Small intestine (tissue), 7 donors: ENCODE measurements around the gene AOAH. TPM values are rescaled to one million over a fixed set of nuclear protein-coding genes. Genes with fewer than 3 reads are reported as not detected.

Experiments
- DNase-seq, 2 donors: peaks; one replicate each; pipeline versions ENCODE4 v3.0.0 to v3.0.0-alpha.2; 2013
- FAIRE-seq: peaks from 2 replicates; lab custom pipeline; 2012; peaks lifted over from hg19 to GRCh38; lab: Jason Lieb, UNC
- H3K27ac ChIP-seq, 3 donors: one replicate each; pipeline ENCODE4 v1.5.1; 2013; ENCODE audit warnings: low read length in 2 of 3, mild to moderate bottlenecking in 2 of 3, control low read depth in 1 of 3, inconsistent platforms in 1 of 3, low read depth in 1 of 3, moderate library complexity in 1 of 3
- H3K27me3 ChIP-seq, 3 donors: one replicate each; pipeline ENCODE4 v1.6.1; 2013; ENCODE audit warnings: low read length in 3 of 3, inconsistent platforms in 1 of 3; ENCODE audit not compliant: control insufficient read depth in 3 of 3, insufficient read depth in 3 of 3
- H3K36me3 ChIP-seq, 3 donors: one replicate each; pipeline ENCODE4 v1.6.1; 2013; ENCODE audit warnings: low read length in 3 of 3, inconsistent platforms in 1 of 3, low read depth in 1 of 3, mild to moderate bottlenecking in 1 of 3, moderate library complexity in 1 of 3; ENCODE audit not compliant: control insufficient read depth in 3 of 3, insufficient read depth in 2 of 3
- H3K4me1 ChIP-seq, 3 donors: one replicate each; pipeline ENCODE4 v1.6.1; 2013; ENCODE audit warnings: low read length in 2 of 3, inconsistent platforms in 1 of 3, low read depth in 1 of 3, mild to moderate bottlenecking in 1 of 3, moderate library complexity in 1 of 3; ENCODE audit not compliant: control insufficient read depth in 3 of 3, insufficient read depth in 2 of 3
- H3K4me3 ChIP-seq, 3 donors: one replicate each; pipeline ENCODE4 v1.5.1; 2013; ENCODE audit warnings: low read length in 3 of 3, control low read depth in 1 of 3, inconsistent platforms in 1 of 3, low read depth in 1 of 3, mild to moderate bottlenecking in 1 of 3, moderate library complexity in 1 of 3
- H3K9me3 ChIP-seq, 2 donors: one replicate each; pipeline ENCODE4 v1.6.1; 2013; ENCODE audit warnings: low read depth in 1 of 2, low read length in 1 of 2; ENCODE audit not compliant: control insufficient read depth in 2 of 2, insufficient read depth in 1 of 2
- WGBS, 3 donors: extraction: QIAGEN DNeasy Blood & Tissue Kit; methylation state at CpG; one replicate each; pipeline ENCODE4 v1.1.7; 2013; 5-methylcytosine and 5-hydroxymethylcytosine counted together
- polyA plus RNA-seq, 4 donors: library from polyadenylated mRNA; stranded (reverse) in 3 of 4; unstranded in 1 of 4; fragments of 200-250 nt in 3 of 4; fragments of 120-200 nt in 1 of 4; gene quantifications; one replicate each; pipeline versions ENCODE4 v1.2.1 to v1.2.3, GENCODE V29; 2013
- donor health status: healthy with polysubstance abuse.
- donor health status: control.
- donor health status: control.
- donor health status: Bipolar disorder and iron deficiency.
- donor health status: healthy.

Gene AOAH
- polyA plus RNA-seq, 4 donors: 2.9 to 20.4 (median 8.4) TPM

DNA sequence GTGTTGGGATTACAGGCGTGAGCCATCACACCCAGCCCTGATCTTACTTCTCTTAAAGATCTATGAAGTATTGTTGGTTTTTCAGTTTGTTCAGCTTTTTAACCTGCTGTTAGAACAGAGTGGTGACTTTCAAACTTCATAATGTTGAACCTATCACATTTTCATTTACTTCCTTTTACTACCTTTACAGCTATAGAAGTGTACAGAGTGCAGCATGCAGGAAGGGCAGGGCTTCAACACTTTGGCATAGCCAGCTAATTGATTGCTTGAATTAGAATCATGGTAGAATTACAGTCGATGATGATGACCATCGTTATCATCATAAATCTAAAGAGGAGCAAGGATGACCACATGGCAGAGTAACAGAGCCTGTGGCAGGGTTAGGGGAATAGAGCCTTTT is 55.5 kb downstream of the AOAH start:
- no peak overlapping the region for H3K4me3 ChIP-seq
- DNase-seq (peak in 1 of 2 donors; percentile 34), FAIRE-seq (no peak)
- 45 to 73% (median 52%) methylated on average over 3 of the region's 3 CpGs for WGBS, 3 donors
- H3K36me3 ChIP-seq: no peaks in the 10 kb centered on the region
- no peak overlapping the region for H3K27ac ChIP-seq
- no peaks in the 10 kb centered on the region for H3K9me3 ChIP-seq
- H3K4me1 ChIP-seq: no peaks in the 10 kb centered on the region
- no peaks in the 10 kb centered on the region for H3K27me3 ChIP-seq

DNA sequence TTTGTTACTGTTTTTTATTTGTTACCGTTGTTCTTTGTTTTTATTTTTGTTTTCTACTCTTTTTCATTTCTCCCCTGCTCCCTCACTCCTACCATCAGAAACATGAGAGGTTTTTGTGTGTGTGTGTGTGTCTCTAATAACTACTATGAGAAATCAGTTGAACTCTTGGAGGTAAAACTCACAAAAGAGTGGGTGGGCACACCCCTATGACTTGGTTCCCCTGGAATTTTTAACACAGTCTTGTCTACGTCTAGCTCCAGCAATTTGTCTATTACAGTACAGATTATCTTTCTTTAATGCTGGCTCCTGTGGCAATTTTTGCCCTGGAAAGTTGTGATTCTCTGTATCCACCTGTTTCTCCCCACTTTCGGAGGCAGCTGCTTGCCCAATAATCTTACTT is 56.2 kb downstream of the AOAH start:
- Histone ChIP-seq H3K36me3 (no peaks in the 10 kb centered on the region), H3K4me3 (no peak overlapping the region), H3K4me1 (no peaks in the 10 kb centered on the region), H3K27ac (no peak overlapping the region), H3K9me3 (no peaks in the 10 kb centered on the region), H3K27me3 (no peaks in the 10 kb centered on the region)
- WGBS, 3 donors: 69 to 79% (median 72%) methylated on average over 3 of the region's 3 CpGs
- DNase-seq (no peak), FAIRE-seq (no peak)

DNA sequence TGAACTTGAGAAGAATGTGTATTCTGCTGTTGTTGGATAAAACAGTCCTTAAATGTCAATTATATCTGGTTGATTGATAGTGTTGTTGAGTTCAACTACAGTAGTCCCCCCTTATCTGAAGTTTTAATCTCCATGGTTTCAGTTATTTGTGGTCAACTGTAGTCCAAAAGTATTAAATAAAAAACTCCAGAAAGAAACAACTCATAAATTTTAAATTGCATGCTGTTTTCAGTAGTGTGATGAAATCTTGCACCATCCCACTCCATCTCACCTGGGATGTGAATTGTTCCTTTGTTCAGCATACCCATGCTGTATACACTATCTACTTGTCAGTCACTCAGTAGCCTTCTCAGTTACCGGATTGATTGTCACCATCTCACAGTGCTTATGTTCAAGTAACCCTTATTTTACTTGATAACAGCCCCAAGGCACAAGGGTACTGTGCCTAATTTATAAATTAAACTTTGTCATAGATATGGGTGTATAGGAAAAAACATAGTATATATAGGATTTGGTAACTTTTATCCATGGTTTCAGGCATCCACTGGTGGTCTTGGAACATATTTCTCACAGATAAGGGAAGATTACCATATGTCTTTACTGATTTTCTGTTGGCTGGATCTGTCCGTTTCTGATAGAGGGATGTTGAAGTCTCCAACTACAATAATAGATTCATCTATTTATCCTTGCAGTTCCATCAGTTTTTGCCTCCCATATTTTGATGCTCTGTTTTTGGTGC is 57.1 kb downstream of the AOAH start:
- Histone ChIP-seq H3K4me1 (peaks cover 0 to 4% (median under 1%) of the 10 kb centered on the region in 3 donors), H3K36me3 (no peaks in the 10 kb centered on the region), H3K9me3 (no peaks in the 10 kb centered on the region), H3K27ac (no peak overlapping the region), H3K27me3 (no peaks in the 10 kb centered on the region), H3K4me3 (no peak overlapping the region)
- 81% methylated on average over 2 of the region's 2 CpGs for WGBS, 3 donors
- FAIRE-seq (no peak), DNase-seq (no peak)

DNA sequence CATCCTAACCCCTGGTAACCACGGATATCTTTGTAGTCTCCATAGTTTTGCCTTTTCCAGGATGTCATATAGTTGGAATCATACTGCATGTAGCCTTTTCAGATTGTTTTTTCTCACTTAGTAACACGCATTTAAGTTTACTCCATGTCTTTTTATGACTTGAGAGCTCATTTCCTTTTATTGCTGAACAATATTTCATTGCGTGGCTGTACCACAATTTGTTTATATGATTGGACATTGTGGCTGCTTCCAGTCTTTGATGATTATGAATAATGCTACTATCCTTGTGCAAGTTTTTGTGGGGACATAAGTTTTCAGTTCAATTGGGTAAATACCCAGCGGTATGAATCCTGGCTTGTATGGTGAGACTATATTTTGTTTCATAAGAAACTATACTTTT is 60.8 kb downstream of the AOAH start:
- 61 to 64% (median 62%) methylated on average over 4 of the region's 4 CpGs for WGBS, 3 donors
- Histone ChIP-seq H3K4me3 (no peak overlapping the region), H3K9me3 (no peaks in the 10 kb centered on the region), H3K4me1 (peaks cover 6 to 29% (median 7%) of the 10 kb centered on the region in 3 donors), H3K27me3 (no peaks in the 10 kb centered on the region), H3K27ac (no peak overlapping the region), H3K36me3 (no peaks in the 10 kb centered on the region)
- no peak for FAIRE-seq
- no peak for DNase-seq

DNA sequence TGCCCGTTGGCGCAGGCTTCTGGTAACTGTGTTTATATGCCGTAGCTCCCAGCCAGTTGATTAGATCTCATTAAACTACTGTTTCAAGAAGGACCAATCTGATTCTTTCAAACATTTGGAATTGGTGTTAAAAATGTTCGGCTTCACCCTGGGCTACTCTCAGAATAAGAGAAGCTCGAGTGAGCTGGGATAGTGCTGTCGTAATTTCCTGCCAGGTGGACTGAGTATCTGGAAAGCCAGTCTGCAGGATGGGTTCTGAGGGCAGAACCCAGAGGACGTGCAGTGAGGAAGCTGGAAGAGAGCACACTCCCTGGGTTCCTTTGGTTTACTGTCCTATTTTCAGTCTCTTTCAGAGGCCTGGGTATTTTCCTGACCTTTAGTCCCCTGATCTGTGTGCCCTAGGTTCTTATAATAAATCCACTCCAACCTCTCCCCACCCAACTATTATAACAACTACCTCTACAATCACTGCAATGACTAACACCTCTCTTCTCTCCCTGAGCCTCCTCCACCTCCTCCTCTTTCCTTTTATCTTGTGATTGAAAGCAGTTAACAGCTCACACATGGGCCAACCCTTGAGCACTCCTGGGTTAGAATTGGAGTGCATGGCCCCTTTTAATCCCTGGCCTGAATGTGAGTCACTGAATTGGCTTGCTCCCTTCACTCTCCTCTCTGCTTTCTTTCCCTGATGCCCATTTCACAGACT is 63.0 kb downstream of the AOAH start:
- DNase-seq: peak; percentile 77 to 89
- Histone ChIP-seq H3K4me1 (peaks cover 6 to 35% (median 7%) of the 10 kb centered on the region in 3 donors), H3K27me3 (no peaks in the 10 kb centered on the region), H3K27ac (peak overlapping the region; percentile 15 to 51 (median 27)), H3K36me3 (peaks cover 0 to 2% (median 0%) of the 10 kb centered on the region in 3 donors), H3K4me3 (no peak overlapping the region), H3K9me3 (no peaks in the 10 kb centered on the region)
- WGBS, 3 donors: 43 to 66% (median 59%) methylated on average over 7 of the region's 7 CpGs
- FAIRE-seq: no peak

DNA sequence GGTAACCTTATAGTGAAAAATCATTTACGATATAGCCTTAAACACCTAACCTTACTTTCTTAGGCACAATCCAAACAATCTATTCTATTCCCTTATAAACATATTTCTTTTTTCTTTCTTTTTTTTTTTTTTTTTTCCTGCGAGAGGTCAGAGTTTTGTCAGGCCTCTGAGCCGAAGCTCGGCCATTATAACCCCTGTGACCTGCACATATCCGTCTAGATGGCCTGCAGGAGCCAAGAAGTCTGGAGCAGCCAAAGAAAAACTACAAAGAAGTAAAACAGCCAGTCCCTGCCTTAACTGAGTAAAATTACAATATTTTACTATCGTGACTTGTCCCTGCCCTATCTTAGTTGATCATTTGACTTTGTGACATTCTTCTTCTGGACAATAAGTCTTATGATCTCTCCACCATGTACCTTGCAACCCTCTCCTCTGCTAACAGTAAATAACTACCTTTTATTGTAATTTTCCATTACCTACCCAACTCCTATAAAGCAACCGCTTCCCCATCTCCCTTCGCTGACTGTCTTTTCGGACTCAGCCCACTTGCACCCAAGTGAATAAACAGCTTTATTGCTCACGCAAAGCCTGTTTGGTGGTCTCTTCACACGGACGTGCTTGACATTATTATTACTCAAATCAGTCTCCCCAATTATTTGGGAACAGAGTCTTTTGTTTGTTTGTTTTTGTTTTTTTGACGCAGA is 64.5 kb downstream of the AOAH start:
- Histone ChIP-seq H3K4me3 (no peak overlapping the region), H3K27me3 (no peaks in the 10 kb centered on the region), H3K27ac (peak overlapping the region in 1 of 3 donors; percentile 73), H3K9me3 (no peaks in the 10 kb centered on the region), H3K36me3 (peaks cover 0 to 2% (median 0%) of the 10 kb centered on the region in 3 donors), H3K4me1 (peaks cover 6 to 35% (median 7%) of the 10 kb centered on the region in 3 donors)
- FAIRE-seq (no peak), DNase-seq (no peak)
- 85 to 92% (median 89%) methylated on average over 13 of the region's 13 CpGs for WGBS, 3 donors

DNA sequence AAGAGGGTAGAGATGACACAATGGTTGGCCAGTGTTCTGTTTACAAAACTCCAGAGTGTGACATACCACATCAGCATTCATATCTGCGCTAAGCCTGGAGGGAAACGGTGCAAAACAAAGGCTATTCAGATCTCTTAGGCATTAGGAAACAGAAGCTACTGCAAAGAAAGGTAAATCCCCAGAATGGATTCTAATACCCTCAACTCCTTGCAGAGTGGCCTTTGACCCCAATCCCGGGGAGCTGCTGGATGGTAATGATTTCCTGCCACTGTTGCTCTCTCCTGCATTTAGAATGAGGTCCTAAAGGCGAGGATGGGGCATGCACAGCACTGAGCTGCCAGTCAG is 65.2 kb downstream of the AOAH start:
- FAIRE-seq: no peak
- Histone ChIP-seq H3K27ac (peak overlapping the region in 1 of 3 donors; percentile 73), H3K4me3 (no peak overlapping the region), H3K36me3 (peaks cover 0 to 2% (median 0%) of the 10 kb centered on the region in 3 donors), H3K4me1 (peaks cover 6 to 35% (median 7%) of the 10 kb centered on the region in 3 donors), H3K27me3 (no peaks in the 10 kb centered on the region), H3K9me3 (no peaks in the 10 kb centered on the region)
- DNase-seq: peak; percentile 48 to 69
- 30 to 52% (median 42%) methylated on average over 4 of the region's 4 CpGs for WGBS, 3 donors
